ENCODE measurements around the gene FOXS1.
"Not testable (repeated sequence)": the region's sequence is repeated elsewhere in the genome, so short reads cannot be mapped to it uniquely, and the experiment has no call there.

Gene FOXS1

GRCh38 chr20:31830406-31830981 lies 14.9 kb downstream of the FOXS1 start:
- H3K79me2 ChIP-seq (ENCODE audit: low read length): no peaks in the 10 kb centered on the region
- no peak overlapping the region for H3K27ac ChIP-seq (ENCODE audit: low read length)
- H3K9ac ChIP-seq (ENCODE audit: low read length): no peak overlapping the region
- peaks cover 6% of the 10 kb centered on the region for H3K4me1 ChIP-seq (ENCODE audit: low read length)
- no peak overlapping the region for H3K4me2 ChIP-seq (ENCODE audit: low read depth, low read length)
- no peaks in the 10 kb centered on the region for H3K36me3 ChIP-seq (replicated peaks; ENCODE audit: insufficient read depth, low read length)
- no peak overlapping the region for H3K4me3 ChIP-seq (ENCODE audit: low read length)
- no peaks in the 10 kb centered on the region for H3K9me3 ChIP-seq (replicated peaks; ENCODE audit: insufficient read depth, low read length)
- TF ChIP-seq CTCF (IDR thresholded peaks at IDR 0.05; ENCODE audit: low read length): no peak
- no peak for TF ChIP-seq EZH2phosphoT487 (IDR thresholded peaks at IDR 0.05; ENCODE audit: low read length)
- no peak for TF ChIP-seq EZH2 (optimal IDR thresholded peaks at IDR 0.05; ENCODE audit: low read depth, low read length)
- no peak for DNase-seq
- no peaks in the 10 kb centered on the region for H3K27me3 ChIP-seq (replicated peaks; ENCODE audit: insufficient read depth, low read length)
- no peak overlapping the region for H2AFZ ChIP-seq (ENCODE audit: low read length)
- no peaks in the 10 kb centered on the region for H4K20me1 ChIP-seq (ENCODE audit: insufficient read depth, low read length)
- no peaks in the 10 kb centered on the region for H3F3A ChIP-seq (ENCODE audit: insufficient read depth, low read length)
- no peaks in the 10 kb centered on the region for H3K9me2 ChIP-seq (replicated peaks; ENCODE audit: insufficient read depth, low read length)

- Histone ChIP-seq H3K4me3 (ENCODE audit: low read length) (no peak overlapping the region), H3K4me1 (ENCODE audit: low read length) (no peaks in the 10 kb centered on the region), H3K9me3 (replicated peaks; ENCODE audit: insufficient read depth, low read length) (no peaks in the 10 kb centered on the region), H3K9ac (ENCODE audit: low read length) (no peak overlapping the region), H3K79me2 (ENCODE audit: low read length) (no peaks in the 10 kb centered on the region), H3K9me2 (replicated peaks; ENCODE audit: insufficient read depth, low read length) (no peaks in the 10 kb centered on the region), H3F3A (ENCODE audit: insufficient read depth, low read length) (no peaks in the 10 kb centered on the region), H3K27me3 (replicated peaks; ENCODE audit: insufficient read depth, low read length) (no peaks in the 10 kb centered on the region), H3K36me3 (replicated peaks; ENCODE audit: insufficient read depth, low read length) (no peaks in the 10 kb centered on the region), H2AFZ (ENCODE audit: low read length) (no peak overlapping the region), H3K4me2 (ENCODE audit: low read depth, low read length) (no peak overlapping the region), H3K27ac (ENCODE audit: low read length) (no peak overlapping the region), H4K20me1 (ENCODE audit: insufficient read depth, low read length) (no peaks in the 10 kb centered on the region)
- no peak for DNase-seq
- TF ChIP-seq EZH2 (optimal IDR thresholded peaks at IDR 0.05; ENCODE audit: low read depth, low read length): no peak
- no peak for TF ChIP-seq CTCF (IDR thresholded peaks at IDR 0.05; ENCODE audit: low read length)
- TF ChIP-seq EZH2phosphoT487 (IDR thresholded peaks at IDR 0.05; ENCODE audit: low read length): no peak
Observed at GRCh38 chr20:31829731-31830130, 15.7 kb downstream of the FOXS1 start.

- not testable (repeated sequence) for H3K9ac ChIP-seq (ENCODE audit: low read length); H3K36me3 ChIP-seq (replicated peaks; ENCODE audit: insufficient read depth, low read length); H3K79me2 ChIP-seq (ENCODE audit: low read length); H4K20me1 ChIP-seq (ENCODE audit: insufficient read depth, low read length); H3K27me3 ChIP-seq (replicated peaks; ENCODE audit: insufficient read depth, low read length); DNase-seq; H3F3A ChIP-seq (ENCODE audit: insufficient read depth, low read length); H3K27ac ChIP-seq (ENCODE audit: low read length); H2AFZ ChIP-seq (ENCODE audit: low read length); H3K9me2 ChIP-seq (replicated peaks; ENCODE audit: insufficient read depth, low read length); H3K4me3 ChIP-seq (ENCODE audit: low read length); H3K4me2 ChIP-seq (ENCODE audit: low read depth, low read length); H3K9me3 ChIP-seq (replicated peaks; ENCODE audit: insufficient read depth, low read length)
- H3K4me1 ChIP-seq (ENCODE audit: low read length): peaks cover 15% of the 10 kb centered on the region
Observed at GRCh38 chr20:31828016-31828415, 17.4 kb downstream of the FOXS1 start.

- DNase-seq: no peak
- no peak overlapping the region for H3K27ac ChIP-seq (ENCODE audit: low read length)
- H3F3A ChIP-seq (ENCODE audit: insufficient read depth, low read length): no peaks in the 10 kb centered on the region
- no peaks in the 10 kb centered on the region for H3K27me3 ChIP-seq (replicated peaks; ENCODE audit: insufficient read depth, low read length)
- H3K9me2 ChIP-seq (replicated peaks; ENCODE audit: insufficient read depth, low read length): no peaks in the 10 kb centered on the region
- H3K9me3 ChIP-seq (replicated peaks; ENCODE audit: insufficient read depth, low read length): no peaks in the 10 kb centered on the region
- no peak for TF ChIP-seq EZH2 (optimal IDR thresholded peaks at IDR 0.05; ENCODE audit: low read depth, low read length)
- TF ChIP-seq EZH2phosphoT487 (IDR thresholded peaks at IDR 0.05; ENCODE audit: low read length): no peak
- TF ChIP-seq CTCF (IDR thresholded peaks at IDR 0.05; ENCODE audit: low read length): no peak
- peaks cover 17% of the 10 kb centered on the region for H3K4me1 ChIP-seq (ENCODE audit: low read length)
- H3K4me2 ChIP-seq (ENCODE audit: low read depth, low read length): no peak overlapping the region
- H2AFZ ChIP-seq (ENCODE audit: low read length): no peak overlapping the region
- no peak overlapping the region for H3K4me3 ChIP-seq (ENCODE audit: low read length)
- H3K79me2 ChIP-seq (ENCODE audit: low read length): no peaks in the 10 kb centered on the region
- H4K20me1 ChIP-seq (ENCODE audit: insufficient read depth, low read length): no peaks in the 10 kb centered on the region
- no peak overlapping the region for H3K9ac ChIP-seq (ENCODE audit: low read length)
- H3K36me3 ChIP-seq (replicated peaks; ENCODE audit: insufficient read depth, low read length): no peaks in the 10 kb centered on the region
Observed at GRCh38 chr20:31827059-31827458, 18.3 kb downstream of the FOXS1 start.

Measured in MM.1S (cell line).